K562 (cell line): Measurements from ENCODE around the gene ASGR2.

Source experiments
- BCL6 ChIP-seq: fragments of 250-450 bp; sonication (Bioruptor Pico); IDR thresholded peaks from 2 replicates; pipeline ENCODE4 v1.4.0; 2020
- CTCF ChIP-seq, 3 experiments: IDR thresholded peaks in 2 of 3; conservative IDR thresholded peaks in 1 of 3; 2 replicates each; pipeline ENCODE4 v1.5.1; 2011 to 2012; ENCODE audit warnings: low read length in 3 of 3, mild to moderate bottlenecking in 3 of 3, control low read depth in 2 of 3, improper control_type of control experiment in 1 of 3, inconsistent platforms in 1 of 3, low read depth in 1 of 3, mixed read lengths in 1 of 3, moderate library complexity in 1 of 3; ENCODE audit not compliant: insufficient read depth in 2 of 3
- E2F3 ChIP-seq: fragments of 250-450 bp; sonication (Bioruptor Pico); IDR thresholded peaks from 2 replicates; pipeline ENCODE4 v1.4.0; 2020; ENCODE audit warnings: mild to moderate bottlenecking
- ETV1 ChIP-seq: fragments of 450-650 bp; conservative IDR thresholded peaks from 2 replicates; pipeline ENCODE4 v1.6.1; 2016; ENCODE audit warnings: missing genetic modification characterization, control low read depth, low read depth, missing compliant biosample characterization
- FOSL1 ChIP-seq: fragments of 200-800 bp; sonication (Bioruptor generic); conservative IDR thresholded peaks from 2 replicates; pipeline ENCODE4 v1.6.1; 2016; ENCODE audit warnings: missing genetic modification characterization, missing compliant biosample characterization
- FOXK2 ChIP-seq, 2 experiments: fragments of 450-650 bp; IDR thresholded peaks in 1 of 2; conservative IDR thresholded peaks in 1 of 2; 2 replicates each; pipeline ENCODE4 v1.6.1; 2016; ENCODE audit warnings: low read depth in 2 of 2, mild to moderate bottlenecking in 1 of 2
- MTA3 ChIP-seq: fragments of 450-650 bp; formaldehyde crosslinking; IDR thresholded peaks from 2 replicates; pipeline ENCODE4 v1.6.1; 2017; ENCODE audit warnings: mild to moderate bottlenecking, borderline replicate concordance
- SRSF9 ChIP-seq: fragments of 200-400 bp; formaldehyde crosslinking; IDR thresholded peaks from 2 replicates; pipeline ENCODE4 v1.6.1; 2017; ENCODE audit warnings: low read depth, low read length, borderline replicate concordance
- TAF1 ChIP-seq: IDR thresholded peaks from 2 replicates; pipeline ENCODE4 v1.6.1; 2011; ENCODE audit warnings: mild to moderate bottlenecking, low read length, moderate library complexity; ENCODE audit not compliant: insufficient read depth, control insufficient read depth, severe bottlenecking; ENCODE audit errors: extremely low read depth
- TF ChIP-seq, protein P1 (sequence below): fragments of 450-650 bp; IDR thresholded peaks from 2 replicates; pipeline ENCODE4 v1.6.1; 2018; ENCODE audit not compliant: partially characterized antibody
- TF ChIP-seq, protein P2 (sequence below): sonication (generic); formaldehyde crosslinking; IDR thresholded peaks from 2 replicates; pipeline ENCODE4 v1.8.0; 2023; ENCODE audit warnings: mild to moderate bottlenecking, missing genetic modification reagents

DNA sequence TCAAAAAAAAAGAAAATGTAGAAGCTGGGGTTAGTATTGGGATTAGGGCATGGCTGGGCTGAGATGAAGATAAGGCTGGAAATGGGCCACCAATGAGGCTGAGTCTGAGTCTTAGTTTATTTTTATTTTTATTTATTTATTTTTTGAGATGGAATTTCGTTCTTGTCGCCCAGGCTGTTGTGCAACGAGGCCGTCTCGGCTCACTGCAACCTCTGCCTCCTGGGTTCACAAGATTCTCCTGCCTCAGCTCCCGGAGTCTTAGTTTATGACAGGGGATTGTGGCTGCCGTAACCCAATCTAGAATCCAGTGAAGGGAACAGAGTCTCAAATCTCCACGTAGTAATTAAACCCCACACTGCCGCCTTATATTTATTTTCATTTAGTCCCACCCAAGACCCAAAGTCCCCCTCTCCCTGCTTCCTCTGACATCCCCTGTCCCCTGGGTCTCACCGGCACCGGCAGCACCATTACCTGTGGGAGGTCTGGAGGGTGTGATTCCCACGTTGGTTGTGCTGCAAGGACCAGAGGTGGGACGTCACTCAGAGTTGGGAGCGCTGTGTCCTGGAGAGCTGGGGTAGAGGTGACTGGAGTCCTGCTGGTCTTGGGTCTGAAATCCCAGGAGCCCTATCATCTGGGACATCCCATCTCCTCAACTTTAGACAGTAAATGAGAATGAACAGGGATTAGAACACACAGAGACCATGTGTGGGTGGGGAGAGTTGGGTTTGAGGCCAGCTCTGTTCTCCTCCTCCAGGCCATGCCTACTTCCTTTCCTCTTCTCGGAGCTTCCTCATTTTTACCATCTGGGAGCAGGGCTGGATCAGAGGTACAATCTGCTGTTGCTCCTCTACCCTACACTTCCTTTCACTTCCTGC lies 34.8 kb downstream of the ASGR2 start, which contains the start of gene CLEC10A:
- TF ChIP-seq, protein P1, sequence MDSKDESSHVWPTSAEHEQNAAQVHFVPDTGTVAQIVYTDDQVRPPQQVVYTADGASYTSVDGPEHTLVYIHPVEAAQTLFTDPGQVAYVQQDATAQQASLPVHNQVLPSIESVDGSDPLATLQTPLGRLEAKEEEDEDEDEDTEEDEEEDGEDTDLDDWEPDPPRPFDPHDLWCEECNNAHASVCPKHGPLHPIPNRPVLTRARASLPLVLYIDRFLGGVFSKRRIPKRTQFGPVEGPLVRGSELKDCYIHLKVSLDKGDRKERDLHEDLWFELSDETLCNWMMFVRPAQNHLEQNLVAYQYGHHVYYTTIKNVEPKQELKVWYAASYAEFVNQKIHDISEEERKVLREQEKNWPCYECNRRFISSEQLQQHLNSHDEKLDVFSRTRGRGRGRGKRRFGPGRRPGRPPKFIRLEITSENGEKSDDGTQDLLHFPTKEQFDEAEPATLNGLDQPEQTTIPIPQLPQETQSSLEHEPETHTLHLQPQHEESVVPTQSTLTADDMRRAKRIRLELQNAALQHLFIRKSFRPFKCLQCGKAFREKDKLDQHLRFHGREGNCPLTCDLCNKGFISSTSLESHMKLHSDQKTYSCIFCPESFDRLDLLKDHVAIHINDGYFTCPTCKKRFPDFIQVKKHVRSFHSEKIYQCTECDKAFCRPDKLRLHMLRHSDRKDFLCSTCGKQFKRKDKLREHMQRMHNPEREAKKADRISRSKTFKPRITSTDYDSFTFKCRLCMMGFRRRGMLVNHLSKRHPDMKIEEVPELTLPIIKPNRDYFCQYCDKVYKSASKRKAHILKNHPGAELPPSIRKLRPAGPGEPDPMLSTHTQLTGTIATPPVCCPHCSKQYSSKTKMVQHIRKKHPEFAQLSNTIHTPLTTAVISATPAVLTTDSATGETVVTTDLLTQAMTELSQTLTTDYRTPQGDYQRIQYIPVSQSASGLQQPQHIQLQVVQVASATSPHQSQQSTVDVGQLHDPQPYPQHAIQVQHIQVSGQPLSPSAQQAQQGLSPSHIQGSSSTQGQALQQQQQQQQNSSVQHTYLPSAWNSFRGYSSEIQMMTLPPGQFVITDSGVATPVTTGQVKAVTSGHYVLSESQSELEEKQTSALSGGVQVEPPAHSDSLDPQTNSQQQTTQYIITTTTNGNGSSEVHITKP = no peak
- TF ChIP-seq SRSF9 (no peak), MTA3 (no peak), E2F3 (CRISPR knock-in tag) (no peak), BCL6 (CRISPR knock-in tag) (no peak), ETV1 (no peak), FOXK2 (conservative IDR thresholded peaks at IDR 0.05 in 1 of 2, IDR thresholded peaks at IDR 0.05 in 1 of 2; ENCODE audit: low read depth in 2 of 2) (no peak), CTCF (IDR thresholded peaks at IDR 0.05 in 2 of 3, conservative IDR thresholded peaks at IDR 0.05 in 1 of 3; ENCODE audit: insufficient read depth in 2 of 3, low read depth in 1 of 3, low read length in 3 of 3) (no peak), FOSL1 (tag) (no peak), TAF1 (no peak)
- TF ChIP-seq, protein P2, sequence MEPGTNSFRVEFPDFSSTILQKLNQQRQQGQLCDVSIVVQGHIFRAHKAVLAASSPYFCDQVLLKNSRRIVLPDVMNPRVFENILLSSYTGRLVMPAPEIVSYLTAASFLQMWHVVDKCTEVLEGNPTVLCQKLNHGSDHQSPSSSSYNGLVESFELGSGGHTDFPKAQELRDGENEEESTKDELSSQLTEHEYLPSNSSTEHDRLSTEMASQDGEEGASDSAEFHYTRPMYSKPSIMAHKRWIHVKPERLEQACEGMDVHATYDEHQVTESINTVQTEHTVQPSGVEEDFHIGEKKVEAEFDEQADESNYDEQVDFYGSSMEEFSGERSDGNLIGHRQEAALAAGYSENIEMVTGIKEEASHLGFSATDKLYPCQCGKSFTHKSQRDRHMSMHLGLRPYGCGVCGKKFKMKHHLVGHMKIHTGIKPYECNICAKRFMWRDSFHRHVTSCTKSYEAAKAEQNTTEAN (CRISPR knock-in tag) = no peak
